HG03025 (cell line): ENCODE measurements around the gene IL17F.

Experiments
- ATAC-seq: cut with Tn5 transposase; IDR thresholded peaks from one replicate; pipeline ENCODE4 v1.9.1; 2021; ENCODE audit warnings: mild to moderate bottlenecking, moderate library complexity; ENCODE audit not compliant: unreplicated experiment, low FRiP score

Gene IL17F

GRCh38 chr6:52195886-52196285, 48.4 kb downstream of the IL17F start:
- no peak for ATAC-seq

- ATAC-seq, result no peak
Measured at GRCh38 chr6:52191824-52192223, 52.5 kb downstream of the IL17F start.

DNA sequence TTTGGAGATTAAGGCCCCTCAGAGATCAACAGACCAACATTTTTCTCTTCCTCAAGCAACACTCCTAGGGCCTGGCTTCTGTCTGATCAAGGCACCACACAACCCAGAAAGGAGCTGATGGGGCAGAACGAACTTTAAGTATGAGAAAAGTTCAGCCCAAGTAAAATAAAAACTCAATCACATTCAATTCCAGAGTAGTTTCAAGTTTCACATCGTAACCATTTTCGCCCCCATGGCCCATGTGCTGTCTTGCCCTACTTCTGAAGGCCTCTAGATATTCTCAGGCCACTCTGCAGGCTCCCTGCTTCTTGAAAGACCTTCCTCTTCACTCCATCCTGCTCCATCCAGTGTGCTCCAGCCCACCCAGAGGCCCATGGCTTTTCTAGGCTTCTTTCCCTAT, 53.9 kb downstream of the IL17F start:
- ATAC-seq, result no peak

- ATAC-seq, result no peak
Measured at GRCh38 chr6:52189974-52190373, 54.3 kb downstream of the IL17F start.

DNA sequence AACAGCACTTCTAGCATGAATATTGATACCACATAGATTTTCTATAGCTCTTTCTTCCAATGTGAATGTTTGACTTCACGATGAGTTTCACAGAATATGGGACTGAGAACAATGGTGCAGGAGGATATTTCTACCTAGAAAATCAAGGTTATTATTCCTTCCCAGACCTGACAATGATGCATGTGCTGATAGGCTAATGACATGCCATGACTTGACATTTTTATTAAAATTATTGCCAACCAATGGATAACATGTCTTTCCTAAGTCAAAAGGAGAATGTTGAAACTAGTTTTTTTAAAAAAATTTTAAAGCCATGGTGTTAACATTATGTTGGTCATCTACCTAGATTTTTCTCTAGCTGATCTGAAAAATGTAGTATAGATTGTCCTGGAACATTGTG, 57.2 kb downstream of the IL17F start:
- no peak for ATAC-seq
